Lung (tissue), 12 donors: ENCODE data around the gene APOLD1. TPM values are rescaled to one million over a fixed set of nuclear protein-coding genes. Genes with fewer than 3 reads are reported as not detected.
"Not testable (repeated sequence)": the region's sequence is repeated elsewhere in the genome, so short reads cannot be mapped to it uniquely, and the experiment has no call there.

Source experiments
- ATAC-seq: fragments of 200-7000 bp; cut with Tn5 transposase; one replicate; pipeline ENCODE4 v1.9.1; 2020; ENCODE audit warnings: moderate number of reproducible peaks; ENCODE audit not compliant: insufficient read depth, low FRiP score
- DNase-seq, 3 donors: peaks; one replicate each; pipeline ENCODE4 v3.0.0-alpha.2; 2013 to 2017
- H3K27ac ChIP-seq, 2 donors: one replicate each; pipeline ENCODE4 v1.5.1; 2013; ENCODE audit warnings: mild to moderate bottlenecking in 2 of 2, moderate library complexity in 2 of 2, control low read depth in 1 of 2, inconsistent platforms in 1 of 2, low read depth in 1 of 2, low read length in 1 of 2
- H3K27me3 ChIP-seq, 3 donors: one replicate each; pipeline ENCODE4 v1.5.1; 2013; ENCODE audit warnings: low read length in 2 of 3; ENCODE audit not compliant: control insufficient read depth in 3 of 3, insufficient read depth in 3 of 3
- H3K36me3 ChIP-seq, 4 donors: one replicate each; pipeline ENCODE4 v1.5.1; 2013; ENCODE audit warnings: low read length in 4 of 4, mild to moderate bottlenecking in 1 of 4, moderate library complexity in 1 of 4; ENCODE audit not compliant: control insufficient read depth in 4 of 4, insufficient read depth in 4 of 4
- H3K4me1 ChIP-seq, 5 donors: one replicate each; pipeline ENCODE4 v1.5.1; 2013; ENCODE audit warnings: low read length in 5 of 5, mild to moderate bottlenecking in 2 of 5, moderate library complexity in 1 of 5; ENCODE audit not compliant: control insufficient read depth in 5 of 5, insufficient read depth in 5 of 5
- H3K4me3 ChIP-seq: one replicate; pipeline ENCODE4 v1.5.1; 2013; ENCODE audit warnings: mild to moderate bottlenecking, control low read depth, moderate library complexity
- H3K9ac ChIP-seq, 2 donors: one replicate each; pipeline ENCODE4 v1.5.1; 2013; ENCODE audit warnings: low read length in 2 of 2, control low read depth in 1 of 2; ENCODE audit not compliant: insufficient read depth in 1 of 2
- H3K9me3 ChIP-seq, 4 donors: one replicate each; pipeline ENCODE4 v1.5.1; 2013; ENCODE audit warnings: low read length in 3 of 4, mild to moderate bottlenecking in 1 of 4, moderate library complexity in 1 of 4; ENCODE audit not compliant: control insufficient read depth in 4 of 4, insufficient read depth in 3 of 4
- CTCF ChIP-seq: IDR thresholded peaks from 2 replicates; pipeline ENCODE4 v1.5.1; 2012; ENCODE audit warnings: mild to moderate bottlenecking; ENCODE audit errors: control extremely low read depth, extremely low read depth
- WGBS, 2 donors: extraction: QIAGEN DNeasy Blood & Tissue Kit; methylation state at CpG; one replicate each; pipeline ENCODE4 v1.1.7; 2013; 5-methylcytosine and 5-hydroxymethylcytosine counted together
- polyA plus RNA-seq, 2 donors: library from polyadenylated mRNA; stranded (reverse); fragments of 200-250 nt; gene quantifications; one replicate each; pipeline ENCODE4 v1.2.1, GENCODE V29; 2013
- total RNA-seq, 2 donors: library from RNA; depleted of rRNA in 1 of 2; stranded (reverse); fragments of >200 nt in 1 of 2; gene quantifications; one replicate each; pipeline ENCODE4 v1.2.1, GENCODE V29; 2014 to 2021
- donor health status: control.
- donor health status: control.
- donor health status: Bipolar disorder and iron deficiency.
- donor health status: healthy.
- donor health status: DM: yes; HTN: yes; CAD: no.

APOLD1 gene
- total and polyA plus RNA-seq, 4 donors, result 3.1 to 22.9 (median 20.8) TPM

- Histone ChIP-seq H3K9ac (no peak overlapping the region), H3K36me3 (peaks cover 1 to 11% (median 6%) of the 10 kb centered on the region in 4 donors), H3K27me3 (no peaks in the 10 kb centered on the region), H3K4me1 (peaks cover 0 to 1% (median 0%) of the 10 kb centered on the region in 5 donors), H3K27ac (peak overlapping the region in 1 of 2 donors; percentile 57), H3K9me3 (peaks cover 0 to 2% (median 0%) of the 10 kb centered on the region in 4 donors), H3K4me3 (no peak overlapping the region)
- DNase-seq (no peak), ATAC-seq (no peak)
- WGBS, 2 donors, result 71 to 82% methylated on average over 3 of the region's 3 CpGs
- TF ChIP-seq CTCF, result no peak
These were observed 52.3 kb downstream of the APOLD1 start for GRCh38 chr12:12837813-12838153.

- TF ChIP-seq CTCF, result no peak
- no peak for ATAC-seq
These were observed 53.5 kb downstream of the APOLD1 start for GRCh38 chr12:12839003-12839395.

GRCh38 chr12:12839439-12839838 is 54.0 kb downstream of the APOLD1 start:
- ATAC-seq, H3K4me1 ChIP-seq, H3K9ac ChIP-seq, H3K36me3 ChIP-seq, H3K9me3 ChIP-seq, H3K4me3 ChIP-seq, DNase-seq, H3K27me3 ChIP-seq: not testable (repeated sequence)
- 95 to 96% methylated on average over 10 of the region's 10 CpGs for WGBS, 2 donors
- peak overlapping the region in 1 of 2 donors; percentile 30 for H3K27ac ChIP-seq

More at GRCh38 chr12:12839003-12839395, 53.5 kb downstream of the APOLD1 start:
- no peak for DNase-seq
- H3K27me3 ChIP-seq, result no peaks in the 10 kb centered on the region
- H3K4me1 ChIP-seq, result peaks cover 0 to 1% (median 0%) of the 10 kb centered on the region in 5 donors
- H3K9me3 ChIP-seq, result peaks cover 0 to 2% (median 0%) of the 10 kb centered on the region in 4 donors
- no peak overlapping the region for H3K9ac ChIP-seq
- H3K4me3 ChIP-seq, result no peak overlapping the region
- WGBS, 2 donors, result 86% methylated on average over 1 of the region's 1 CpG
- H3K27ac ChIP-seq, result no peak overlapping the region
- H3K36me3 ChIP-seq, result peaks cover 0 to 1% (median 0%) of the 10 kb centered on the region in 4 donors

- Histone ChIP-seq H3K9ac (no peak overlapping the region), H3K27ac (peak overlapping the region in 1 of 2 donors; percentile 30), H3K9me3 (peaks cover 0 to 2% (median 0%) of the 10 kb centered on the region in 4 donors), H3K4me3 (no peak overlapping the region), H3K36me3 (no peaks in the 10 kb centered on the region), H3K27me3 (no peaks in the 10 kb centered on the region), H3K4me1 (peaks cover 0 to 1% (median 0%) of the 10 kb centered on the region in 5 donors)
- no peak for TF ChIP-seq CTCF
- 73 to 81% methylated on average over 5 of the region's 5 CpGs for WGBS, 2 donors
- ATAC-seq (no peak), DNase-seq (no peak)
These were observed 54.6 kb downstream of the APOLD1 start for GRCh38 chr12:12839873-12840579.
